Measurements from ENCODE around the gene POLR3H. TPM values are rescaled to one million over a fixed set of nuclear protein-coding genes. Genes with fewer than 3 reads are reported as not detected.

Gene POLR3H
- total and polyA plus RNA-seq, 2 donors, result 10.2 to 14.9 TPM

DNA sequence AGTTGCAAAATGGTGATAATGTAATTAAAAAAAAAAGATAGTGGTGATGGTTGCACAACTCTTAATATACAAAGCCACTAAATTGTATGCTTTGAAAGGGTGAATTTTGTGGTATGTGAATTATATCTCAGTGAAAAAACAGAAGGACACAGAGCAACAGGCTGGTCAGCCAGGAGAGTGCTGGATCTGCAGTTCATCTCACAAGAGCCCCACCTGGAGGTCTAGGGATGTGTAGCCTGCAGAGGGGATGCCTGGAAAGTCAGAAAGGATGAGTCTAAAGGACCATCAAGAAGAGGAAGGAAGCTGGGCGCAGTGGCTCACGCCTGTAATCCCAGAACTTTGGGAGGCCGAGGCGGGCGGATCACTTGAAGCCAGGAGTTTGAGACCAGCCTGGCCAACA, 9.0 kb downstream of the POLR3H start:
- DNase-seq (ENCODE audit: low read depth in 6 of 9, low spot score in 9 of 9), result no peak
- H3K27ac ChIP-seq (ENCODE audit: low read depth in 1 of 2, low read length in 1 of 2), result no peak overlapping the region
- H3K4me1 ChIP-seq (ENCODE audit: control insufficient read depth in 2 of 2, insufficient read depth in 2 of 2, low read length in 2 of 2), result no peaks in the 10 kb centered on the region
- no peak overlapping the region for H3K4me3 ChIP-seq (ENCODE audit: low read length in 2 of 2)
- H3K27me3 ChIP-seq (ENCODE audit: control insufficient read depth in 2 of 2, insufficient read depth in 1 of 2, low read length in 1 of 2), result no peaks in the 10 kb centered on the region
- no peaks in the 10 kb centered on the region for H3K9me3 ChIP-seq (ENCODE audit: control insufficient read depth in 2 of 2, insufficient read depth in 1 of 2, low read length in 1 of 2)
- peaks cover 42 to 53% of the 10 kb centered on the region in 2 donors for H3K36me3 ChIP-seq (ENCODE audit: control insufficient read depth in 2 of 2, insufficient read depth in 2 of 2, low read length in 1 of 2)
- WGBS, result 92% methylated on average over 5 of the region's 5 CpGs

GRCh38 chr22:41534219-41534618, 10.1 kb downstream of the POLR3H start:
- 98% methylated on average over 8 of the region's 8 CpGs for WGBS
- H3K36me3 ChIP-seq (ENCODE audit: control insufficient read depth in 2 of 2, insufficient read depth in 2 of 2, low read length in 1 of 2), result peaks cover 43 to 51% of the 10 kb centered on the region in 2 donors
- H3K9me3 ChIP-seq (ENCODE audit: control insufficient read depth in 2 of 2, insufficient read depth in 1 of 2, low read length in 1 of 2), result no peaks in the 10 kb centered on the region
- no peaks in the 10 kb centered on the region for H3K27me3 ChIP-seq (ENCODE audit: control insufficient read depth in 2 of 2, insufficient read depth in 1 of 2, low read length in 1 of 2)
- H3K4me1 ChIP-seq (ENCODE audit: control insufficient read depth in 2 of 2, insufficient read depth in 2 of 2, low read length in 2 of 2), result no peaks in the 10 kb centered on the region
- H3K4me3 ChIP-seq (ENCODE audit: low read length in 2 of 2), result no peak overlapping the region
- DNase-seq (ENCODE audit: low read depth in 6 of 9, low spot score in 9 of 9), result no peak
- H3K27ac ChIP-seq (ENCODE audit: low read depth in 1 of 2, low read length in 1 of 2), result no peak overlapping the region

GRCh38 chr22:41532908-41533825, 11.1 kb downstream of the POLR3H start:
- WGBS, result 76% methylated on average over 19 of the region's 19 CpGs
- no peak overlapping the region for H3K4me3 ChIP-seq (ENCODE audit: low read length in 2 of 2)
- DNase-seq (ENCODE audit: low read depth in 6 of 9, low spot score in 9 of 9), result peak in 7 of 9 donors; percentile 36 to 67 (median 47)
- no peaks in the 10 kb centered on the region for H3K4me1 ChIP-seq (ENCODE audit: control insufficient read depth in 2 of 2, insufficient read depth in 2 of 2, low read length in 2 of 2)
- H3K36me3 ChIP-seq (ENCODE audit: control insufficient read depth in 2 of 2, insufficient read depth in 2 of 2, low read length in 1 of 2), result peaks cover 49 to 60% of the 10 kb centered on the region in 2 donors
- H3K9me3 ChIP-seq (ENCODE audit: control insufficient read depth in 2 of 2, insufficient read depth in 1 of 2, low read length in 1 of 2), result no peaks in the 10 kb centered on the region
- H3K27ac ChIP-seq (ENCODE audit: low read depth in 1 of 2, low read length in 1 of 2), result no peak overlapping the region
- no peaks in the 10 kb centered on the region for H3K27me3 ChIP-seq (ENCODE audit: control insufficient read depth in 2 of 2, insufficient read depth in 1 of 2, low read length in 1 of 2)

DNA sequence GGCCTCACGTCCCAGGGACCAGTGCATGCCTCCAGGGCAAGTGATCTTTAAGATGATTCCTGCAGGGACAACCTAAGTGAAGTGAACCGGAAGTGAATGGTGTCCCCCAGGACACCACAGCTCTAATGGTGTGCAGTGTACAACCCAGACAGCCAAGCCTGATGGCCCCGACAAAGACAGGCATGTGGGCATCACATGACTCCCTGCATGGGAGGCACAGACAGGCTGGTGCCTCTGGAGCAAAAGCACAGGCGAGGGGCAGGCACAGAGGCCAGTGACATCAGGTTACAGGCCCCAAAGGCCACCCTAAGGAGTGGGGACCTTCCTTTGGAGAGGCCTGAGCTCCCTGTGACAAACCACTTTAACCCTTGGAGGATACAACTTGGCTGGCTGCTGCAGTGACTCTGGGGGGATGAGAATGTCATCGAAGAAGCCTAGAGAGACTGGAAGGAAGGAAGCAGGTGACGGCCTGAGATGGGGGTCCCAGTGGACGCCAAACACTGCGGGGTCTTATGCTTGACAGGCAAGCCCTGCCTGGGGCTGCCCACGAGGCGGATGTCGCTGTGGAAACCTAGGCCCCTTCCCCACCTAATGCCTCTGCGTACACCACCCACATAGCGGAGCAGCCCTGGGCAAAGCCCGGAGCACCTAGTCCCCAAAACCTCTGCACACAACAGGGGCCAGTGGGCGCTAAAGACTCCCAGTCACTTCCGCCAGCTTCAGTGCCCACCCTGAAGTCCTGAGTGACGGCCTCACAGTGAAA, 12.4 kb downstream of the POLR3H start:
- 96% methylated on average over 17 of the region's 17 CpGs for WGBS
- H3K36me3 ChIP-seq (ENCODE audit: control insufficient read depth in 2 of 2, insufficient read depth in 2 of 2, low read length in 1 of 2), result peaks cover 56 to 67% of the 10 kb centered on the region in 2 donors
- no peak for DNase-seq (ENCODE audit: low read depth in 6 of 9, low spot score in 9 of 9)
- no peaks in the 10 kb centered on the region for H3K27me3 ChIP-seq (ENCODE audit: control insufficient read depth in 2 of 2, insufficient read depth in 1 of 2, low read length in 1 of 2)
- H3K4me3 ChIP-seq (ENCODE audit: low read length in 2 of 2), result no peak overlapping the region
- no peaks in the 10 kb centered on the region for H3K4me1 ChIP-seq (ENCODE audit: control insufficient read depth in 2 of 2, insufficient read depth in 2 of 2, low read length in 2 of 2)
- no peaks in the 10 kb centered on the region for H3K9me3 ChIP-seq (ENCODE audit: control insufficient read depth in 2 of 2, insufficient read depth in 1 of 2, low read length in 1 of 2)
- no peak overlapping the region for H3K27ac ChIP-seq (ENCODE audit: low read depth in 1 of 2, low read length in 1 of 2)

GRCh38 chr22:41530890-41531714, 13.2 kb downstream of the POLR3H start:
- Histone ChIP-seq H3K4me1 (ENCODE audit: control insufficient read depth in 2 of 2, insufficient read depth in 2 of 2, low read length in 2 of 2) (no peaks in the 10 kb centered on the region), H3K9me3 (ENCODE audit: control insufficient read depth in 2 of 2, insufficient read depth in 1 of 2, low read length in 1 of 2) (no peaks in the 10 kb centered on the region), H3K4me3 (ENCODE audit: low read length in 2 of 2) (no peak overlapping the region), H3K27ac (ENCODE audit: low read depth in 1 of 2, low read length in 1 of 2) (no peak overlapping the region), H3K36me3 (ENCODE audit: control insufficient read depth in 2 of 2, insufficient read depth in 2 of 2, low read length in 1 of 2) (peaks cover 64 to 75% of the 10 kb centered on the region in 2 donors), H3K27me3 (ENCODE audit: control insufficient read depth in 2 of 2, insufficient read depth in 1 of 2, low read length in 1 of 2) (no peaks in the 10 kb centered on the region)
- no peak for DNase-seq (ENCODE audit: low read depth in 6 of 9, low spot score in 9 of 9)
- 98% methylated on average over 18 of the region's 18 CpGs for WGBS

- Histone ChIP-seq H3K36me3 (ENCODE audit: control insufficient read depth in 2 of 2, insufficient read depth in 2 of 2, low read length in 1 of 2) (peaks cover 75 to 83% of the 10 kb centered on the region in 2 donors), H3K27ac (ENCODE audit: low read depth in 1 of 2, low read length in 1 of 2) (no peak overlapping the region), H3K9me3 (ENCODE audit: control insufficient read depth in 2 of 2, insufficient read depth in 1 of 2, low read length in 1 of 2) (no peaks in the 10 kb centered on the region), H3K4me3 (ENCODE audit: low read length in 2 of 2) (no peak overlapping the region), H3K27me3 (ENCODE audit: control insufficient read depth in 2 of 2, insufficient read depth in 1 of 2, low read length in 1 of 2) (no peaks in the 10 kb centered on the region), H3K4me1 (ENCODE audit: control insufficient read depth in 2 of 2, insufficient read depth in 2 of 2, low read length in 2 of 2) (peaks cover 3 to 13% of the 10 kb centered on the region in 2 donors)
- WGBS, result 95% methylated on average over 13 of the region's 13 CpGs
- DNase-seq (ENCODE audit: low read depth in 6 of 9, low spot score in 9 of 9), result no peak
These were observed 15.2 kb downstream of the POLR3H start for GRCh38 chr22:41528938-41529561.

GRCh38 chr22:41528132-41528766, 16.0 kb downstream of the POLR3H start:
- peaks cover 83 to 89% of the 10 kb centered on the region in 2 donors for H3K36me3 ChIP-seq (ENCODE audit: control insufficient read depth in 2 of 2, insufficient read depth in 2 of 2, low read length in 1 of 2)
- DNase-seq (ENCODE audit: low read depth in 6 of 9, low spot score in 9 of 9), result no peak
- no peaks in the 10 kb centered on the region for H3K9me3 ChIP-seq (ENCODE audit: control insufficient read depth in 2 of 2, insufficient read depth in 1 of 2, low read length in 1 of 2)
- 95% methylated on average over 16 of the region's 16 CpGs for WGBS
- H3K4me1 ChIP-seq (ENCODE audit: control insufficient read depth in 2 of 2, insufficient read depth in 2 of 2, low read length in 2 of 2), result peaks cover 3 to 13% of the 10 kb centered on the region in 2 donors
- no peaks in the 10 kb centered on the region for H3K27me3 ChIP-seq (ENCODE audit: control insufficient read depth in 2 of 2, insufficient read depth in 1 of 2, low read length in 1 of 2)
- no peak overlapping the region for H3K27ac ChIP-seq (ENCODE audit: low read depth in 1 of 2, low read length in 1 of 2)
- no peak overlapping the region for H3K4me3 ChIP-seq (ENCODE audit: low read length in 2 of 2)
